ENCODE data around the gene CCAR1.
"Not testable (repeated sequence)": the region's sequence is repeated elsewhere in the genome, so short reads cannot be mapped to it uniquely, and the experiment has no call there.

Gene CCAR1

GRCh38 chr10:68720793-68721672 is at the start of gene CCAR1:
Gene CCAR1 (plus strand): TSS chr10:68721239. CDS start chr10:68722505, 1,266 bp downstream.
- peaks cover 9% of the 10 kb centered on the region for H3K27me3 Mint-ChIP-seq
- DNase-seq = peak; percentile 98
- H3K4me1 Mint-ChIP-seq = peaks cover 23% of the 10 kb centered on the region
- peak within 1 kb of the TSS; percentile 98 for H3K27ac Mint-ChIP-seq
- H3K4me3 Mint-ChIP-seq = peak within 1 kb of the TSS; percentile 82
- CTCF ChIA-PET = no interaction called here
- H3K36me3 Mint-ChIP-seq = peaks cover 23% of the 10 kb centered on the region
- no peaks in the 10 kb centered on the region for H3K9me3 Mint-ChIP-seq

- no peaks in the 10 kb centered on the region for H3K27me3 Mint-ChIP-seq
- H3K4me1 Mint-ChIP-seq = no peaks in the 10 kb centered on the region
- H3K36me3 Mint-ChIP-seq = peaks cover 6% of the 10 kb centered on the region
- DNase-seq = no peak
- CTCF ChIA-PET = no interaction called here
- H3K4me3 Mint-ChIP-seq = no peak overlapping the region
- no peak overlapping the region for H3K27ac Mint-ChIP-seq
- no peaks in the 10 kb centered on the region for H3K9me3 Mint-ChIP-seq
Measured at GRCh38 chr10:68684413-68684812, 36.6 kb upstream of the CCAR1 start.

GRCh38 chr10:68696018-68696417 is 25.0 kb upstream of the CCAR1 start:
- no peaks in the 10 kb centered on the region for H3K36me3 Mint-ChIP-seq
- DNase-seq = no peak
- no peaks in the 10 kb centered on the region for H3K4me1 Mint-ChIP-seq
- H3K27ac Mint-ChIP-seq = no peak overlapping the region
- no peaks in the 10 kb centered on the region for H3K9me3 Mint-ChIP-seq
- no peaks in the 10 kb centered on the region for H3K27me3 Mint-ChIP-seq
- CTCF ChIA-PET = no interaction called here
- no peak overlapping the region for H3K4me3 Mint-ChIP-seq

GRCh38 chr10:68697106-68697505 is 23.9 kb upstream of the CCAR1 start:
- no peaks in the 10 kb centered on the region for H3K36me3 Mint-ChIP-seq
- no peaks in the 10 kb centered on the region for H3K4me1 Mint-ChIP-seq
- no peak overlapping the region for H3K4me3 Mint-ChIP-seq
- no peaks in the 10 kb centered on the region for H3K27me3 Mint-ChIP-seq
- H3K27ac Mint-ChIP-seq = no peak overlapping the region
- H3K9me3 Mint-ChIP-seq = no peaks in the 10 kb centered on the region
- CTCF ChIA-PET = no interaction called here
- DNase-seq = no peak

- CTCF ChIA-PET = interaction anchor here (1.5 kb wide), 1 partner anchor 150 kb away, joined by 4 read pairs; no protein-coding TSS in a partner anchor
- Mint-ChIP-seq H3K36me3 (no peaks in the 10 kb centered on the region), H3K4me3 (no peak overlapping the region), H3K27ac (no peak overlapping the region), H3K9me3 (no peaks in the 10 kb centered on the region), H3K27me3 (no peaks in the 10 kb centered on the region), H3K4me1 (no peaks in the 10 kb centered on the region)
- no peak for DNase-seq
Measured at GRCh38 chr10:68700197-68700596, 20.8 kb upstream of the CCAR1 start.

- Mint-ChIP-seq H3K27ac (no peak overlapping the region), H3K4me3 (no peak overlapping the region), H3K4me1 (no peaks in the 10 kb centered on the region), H3K36me3 (no peaks in the 10 kb centered on the region), H3K27me3 (peaks cover 2% of the 10 kb centered on the region), H3K9me3 (no peaks in the 10 kb centered on the region)
- DNase-seq = no peak
- CTCF ChIA-PET = no interaction called here
Measured at GRCh38 chr10:68705548-68705947, 15.5 kb upstream of the CCAR1 start.

GRCh38 chr10:68708987-68709386 is 12.1 kb upstream of the CCAR1 start:
- H3K9me3 Mint-ChIP-seq, H3K27me3 Mint-ChIP-seq, H3K27ac Mint-ChIP-seq, H3K36me3 Mint-ChIP-seq, DNase-seq, H3K4me3 Mint-ChIP-seq, CTCF ChIA-PET, H3K4me1 Mint-ChIP-seq: not testable (repeated sequence)

- H3K9me3 Mint-ChIP-seq, H3K4me1 Mint-ChIP-seq, CTCF ChIA-PET, H3K4me3 Mint-ChIP-seq, H3K27ac Mint-ChIP-seq, DNase-seq, H3K36me3 Mint-ChIP-seq: not testable (repeated sequence)
- peaks cover 19% of the 10 kb centered on the region for H3K27me3 Mint-ChIP-seq
Measured at GRCh38 chr10:68713065-68713464, 8.0 kb upstream of the CCAR1 start.

GRCh38 chr10:68717435-68717834 is 3.6 kb upstream of the CCAR1 start:
- Mint-ChIP-seq H3K27ac (no peak overlapping the region), H3K4me3 (no peak overlapping the region), H3K27me3 (peaks cover 18% of the 10 kb centered on the region), H3K4me1 (peaks cover 16% of the 10 kb centered on the region), H3K9me3 (no peaks in the 10 kb centered on the region), H3K36me3 (peaks cover 8% of the 10 kb centered on the region)
- CTCF ChIA-PET = no interaction called here
- no peak for DNase-seq

GRCh38 chr10:68721673-68722335 is 765 bp downstream of the CCAR1 start:
- Mint-ChIP-seq H3K27ac (peak overlapping the region; percentile 90), H3K9me3 (no peaks in the 10 kb centered on the region), H3K36me3 (peaks cover 28% of the 10 kb centered on the region), H3K4me1 (peaks cover 23% of the 10 kb centered on the region), H3K4me3 (peak overlapping the region; percentile 82), H3K27me3 (peaks cover 9% of the 10 kb centered on the region)
- CTCF ChIA-PET = no interaction called here
- no peak for DNase-seq

GRCh38 chr10:68725016-68725415 is 4.0 kb downstream of the CCAR1 start:
- peaks cover 24% of the 10 kb centered on the region for H3K4me1 Mint-ChIP-seq
- H3K9me3 Mint-ChIP-seq = no peaks in the 10 kb centered on the region
- no peak overlapping the region for H3K4me3 Mint-ChIP-seq
- H3K27ac Mint-ChIP-seq = no peak overlapping the region
- CTCF ChIA-PET = no interaction called here
- peaks cover 43% of the 10 kb centered on the region for H3K36me3 Mint-ChIP-seq
- peaks cover 4% of the 10 kb centered on the region for H3K27me3 Mint-ChIP-seq
- no peak for DNase-seq

GRCh38 chr10:68727146-68727545 is 6.1 kb downstream of the CCAR1 start:
- CTCF ChIA-PET = no interaction called here
- no peak overlapping the region for H3K27ac Mint-ChIP-seq
- H3K36me3 Mint-ChIP-seq = peaks cover 41% of the 10 kb centered on the region
- H3K4me1 Mint-ChIP-seq = peaks cover 15% of the 10 kb centered on the region
- no peaks in the 10 kb centered on the region for H3K27me3 Mint-ChIP-seq
- H3K4me3 Mint-ChIP-seq = no peak overlapping the region
- H3K9me3 Mint-ChIP-seq = no peaks in the 10 kb centered on the region
- no peak for DNase-seq

- H3K4me3 Mint-ChIP-seq = no peak overlapping the region
- peaks cover 42% of the 10 kb centered on the region for H3K36me3 Mint-ChIP-seq
- CTCF ChIA-PET = no interaction called here
Measured at GRCh38 chr10:68732651-68733050, 11.6 kb downstream of the CCAR1 start.

GRCh38 chr10:68734349-68734748 is 13.3 kb downstream of the CCAR1 start:
- Mint-ChIP-seq H3K4me3 (no peak overlapping the region), H3K9me3 (no peaks in the 10 kb centered on the region), H3K4me1 (peaks cover 7% of the 10 kb centered on the region), H3K27ac (no peak overlapping the region), H3K27me3 (no peaks in the 10 kb centered on the region), H3K36me3 (peaks cover 48% of the 10 kb centered on the region)
- DNase-seq = no peak
- CTCF ChIA-PET = no interaction called here

More at GRCh38 chr10:68732651-68733050, 11.6 kb downstream of the CCAR1 start:
- H3K27me3 Mint-ChIP-seq = no peaks in the 10 kb centered on the region
- no peak for DNase-seq
- no peaks in the 10 kb centered on the region for H3K9me3 Mint-ChIP-seq
- no peak overlapping the region for H3K27ac Mint-ChIP-seq
- peaks cover 4% of the 10 kb centered on the region for H3K4me1 Mint-ChIP-seq

GRCh38 chr10:68735119-68735518 is 14.1 kb downstream of the CCAR1 start:
- no peaks in the 10 kb centered on the region for H3K27me3 Mint-ChIP-seq
- CTCF ChIA-PET = interaction anchor here (0.6 kb wide), 1 partner anchor 341 kb away, joined by 5 read pairs; no protein-coding TSS in a partner anchor
- H3K9me3 Mint-ChIP-seq = no peaks in the 10 kb centered on the region
- H3K27ac Mint-ChIP-seq = no peak overlapping the region
- DNase-seq = no peak
- peaks cover 8% of the 10 kb centered on the region for H3K4me1 Mint-ChIP-seq
- peaks cover 50% of the 10 kb centered on the region for H3K36me3 Mint-ChIP-seq
- no peak overlapping the region for H3K4me3 Mint-ChIP-seq
